Stomach (tissue), 9 donors: Measurements from ENCODE around the gene ZFYVE9. TPM values are rescaled to one million over a fixed set of nuclear protein-coding genes. Genes with fewer than 3 reads are reported as not detected.
"Not testable (repeated sequence)": the region's sequence is repeated elsewhere in the genome, so short reads cannot be mapped to it uniquely, and the experiment has no call there.

Experiments used
- DNase-seq, 2 donors: peaks; one replicate each; pipeline versions ENCODE4 v3.0.0 to v3.0.0-alpha.2; 2013 to 2019
- H3K27ac ChIP-seq, 5 donors: fragments of 200-600 bp in 4 of 5; sonication (generic) in 4 of 5; one replicate each; pipeline ENCODE4 v1.5.1; 2013 to 2019; ENCODE audit warnings: mild to moderate bottlenecking in 1 of 5, moderate library complexity in 1 of 5
- H3K27me3 ChIP-seq, 3 donors: fragments of 200-600 bp; sonication (generic); one replicate each; pipeline ENCODE4 v1.5.1; 2017 to 2019; ENCODE audit warnings: mixed run types in 1 of 3
- H3K36me3 ChIP-seq, 4 donors: fragments of 200-600 bp; sonication (generic); 1 replicate in 3 of 4; 2 replicates in 1 of 4; pipeline ENCODE4 v1.5.1; 2016 to 2019
- H3K4me1 ChIP-seq, 4 donors: fragments of 200-600 bp; sonication (generic); one replicate each; pipeline ENCODE4 v1.5.1; 2016 to 2019
- H3K4me3 ChIP-seq, 4 donors: fragments of 200-600 bp; sonication (generic) in 3 of 4; one replicate each; pipeline ENCODE4 v1.5.1; 2016 to 2019; ENCODE audit warnings: mild to moderate bottlenecking in 1 of 4
- H3K9me3 ChIP-seq, 4 donors: fragments of 200-600 bp; sonication (generic); one replicate each; pipeline ENCODE4 v1.5.1; 2016 to 2019
- CTCF ChIP-seq, 7 experiments: fragments of 450-650 bp in 4 of 7; fragments of 200-600 bp in 3 of 7; sonication (generic) in 3 of 7; IDR thresholded peaks; one replicate each; pipeline ENCODE4 v1.5.1; 2016 to 2019; ENCODE audit warnings: antibody characterized with exemption in 7 of 7, control low read depth in 2 of 7, mild to moderate bottlenecking in 1 of 7
- EP300 ChIP-seq: sonication (generic); formaldehyde crosslinking; IDR thresholded peaks from one replicate; pipeline ENCODE4 v1.6.1; 2017; ENCODE audit warnings: antibody characterized with exemption
- POLR2A ChIP-seq, 4 donors: fragments of 450-650 bp; IDR thresholded peaks; one replicate each; pipeline ENCODE4 v1.6.1; 2016; ENCODE audit warnings: antibody characterized with exemption in 4 of 4, control low read depth in 2 of 4, mild to moderate bottlenecking in 1 of 4, moderate library complexity in 1 of 4
- POLR2AphosphoS5 ChIP-seq, 3 donors: sonication (generic); formaldehyde crosslinking; IDR thresholded peaks; one replicate each; pipeline ENCODE4 v1.6.1; 2016; ENCODE audit warnings: antibody characterized with exemption in 3 of 3
- WGBS, 5 donors: extraction: QIAGEN DNeasy Blood & Tissue Kit in 3 of 5; methylation state at CpG; one replicate each; pipeline versions ENCODE4 v1.1.5 to v1.1.7; 2013 to 2018; 5-methylcytosine and 5-hydroxymethylcytosine counted together
- intact Hi-C: fragments of 100-400 bp; cut with DNase I; formaldehyde crosslinking; loops from one replicate; pipeline ENCODE4 v1.15.1; 2023; ENCODE audit warnings: low total_unique reads
- polyA plus RNA-seq, 3 donors: library from polyadenylated mRNA; stranded (reverse); fragments of 200-250 nt; gene quantifications; one replicate each; pipeline ENCODE4 v1.2.3, GENCODE V29; 2013
- total RNA-seq, 5 donors: library from RNA; depleted of rRNA; stranded (reverse); fragments of >200 nt; gene quantifications; one replicate each; pipeline versions ENCODE4 v1.1.0 to v1.2.3, GENCODE V29; 2014 to 2016
- donor health status: healthy with polysubstance abuse.
- donor health status: Bipolar disorder and iron deficiency.
- donor health status: healthy.

The ZFYVE9 gene
- total and polyA plus RNA-seq, 8 donors = 3.6 to 61.1 (median 15.7) TPM

- DNase-seq = peak in 1 of 2 donors; percentile 14
These were observed 1.0 kb upstream of the ZFYVE9 start for GRCh38 chr1:52140633-52141512.

GRCh38 chr1:52142220-52143183, 613 bp downstream of the ZFYVE9 start:
- peak; percentile 48 to 82 for DNase-seq
- intact Hi-C loops = no loop called here
- H3K4me1 ChIP-seq = peaks cover 6 to 46% (median 24%) of the 10 kb centered on the region in 4 donors
- WGBS, 5 donors = 1 to 5% (median 2%) methylated on average over 20 to 79 of the region's 80 CpGs
- TF ChIP-seq CTCF (IDR thresholded peaks at IDR 0.05) (no peak), POLR2A (IDR thresholded peaks at IDR 0.05) (no peak), EP300 (no peak), POLR2AphosphoS5 (IDR thresholded peaks at IDR 0.05) (no peak)
- H3K27me3 ChIP-seq = no peaks in the 10 kb centered on the region
- no peaks in the 10 kb centered on the region for H3K36me3 ChIP-seq
- peak overlapping the region; percentile 67 to 95 (median 92) for H3K4me3 ChIP-seq
- no peaks in the 10 kb centered on the region for H3K9me3 ChIP-seq
- H3K27ac ChIP-seq = peak overlapping the region; percentile 93 to 97 (median 95)

More at GRCh38 chr1:52140633-52141512, 1.0 kb upstream of the ZFYVE9 start:
- Histone ChIP-seq H3K4me1 (peaks cover 6 to 46% (median 24%) of the 10 kb centered on the region in 4 donors), H3K27ac (peak overlapping the region in 4 of 5 donors; percentile 93 to 97 (median 95)), H3K9me3 (no peaks in the 10 kb centered on the region), H3K27me3 (no peaks in the 10 kb centered on the region), H3K4me3 (peak overlapping the region in 3 of 4 donors; percentile 91 to 95 (median 94)), H3K36me3 (no peaks in the 10 kb centered on the region)
- TF ChIP-seq POLR2AphosphoS5 (IDR thresholded peaks at IDR 0.05) (no peak), POLR2A (IDR thresholded peaks at IDR 0.05) (no peak)
- 22 to 33% (median 27%) methylated on average over 2 of the region's 2 CpGs for WGBS, 5 donors
- intact Hi-C loops = no loop called here

GRCh38 chr1:52145137-52145536, 3.2 kb downstream of the ZFYVE9 start:
- WGBS, 5 donors = 29 to 43% (median 40%) methylated on average over 2 of the region's 2 CpGs
- Histone ChIP-seq H3K27ac (no peak overlapping the region), H3K4me3 (no peak overlapping the region), H3K36me3 (no peaks in the 10 kb centered on the region), H3K9me3 (no peaks in the 10 kb centered on the region), H3K27me3 (no peaks in the 10 kb centered on the region), H3K4me1 (peaks cover 6 to 53% (median 25%) of the 10 kb centered on the region in 4 donors)
- DNase-seq = peak in 1 of 2 donors; percentile 11
- intact Hi-C loops = no loop called here
- no peak for TF ChIP-seq CTCF (IDR thresholded peaks at IDR 0.05)
- TF ChIP-seq POLR2AphosphoS5 (IDR thresholded peaks at IDR 0.05) = no peak
- no peak for TF ChIP-seq POLR2A (IDR thresholded peaks at IDR 0.05)
- TF ChIP-seq EP300 = no peak

GRCh38 chr1:52150445-52150844, 8.6 kb downstream of the ZFYVE9 start:
- DNase-seq, H3K9me3 ChIP-seq, H3K4me3 ChIP-seq, H3K36me3 ChIP-seq, intact Hi-C loops, H3K27ac ChIP-seq, H3K27me3 ChIP-seq: not testable (repeated sequence)
- peaks cover 0 to 30% (median 15%) of the 10 kb centered on the region in 4 donors for H3K4me1 ChIP-seq
- WGBS, 5 donors = 89 to 96% (median 94%) methylated on average over 11 of the region's 11 CpGs

GRCh38 chr1:52150946-52151345, 9.1 kb downstream of the ZFYVE9 start:
- no peak overlapping the region for H3K27ac ChIP-seq
- intact Hi-C loops = no loop called here
- TF ChIP-seq EP300 (no peak), POLR2AphosphoS5 (IDR thresholded peaks at IDR 0.05) (no peak), CTCF (IDR thresholded peaks at IDR 0.05) (no peak), POLR2A (IDR thresholded peaks at IDR 0.05) (no peak)
- DNase-seq = no peak
- H3K27me3 ChIP-seq = no peaks in the 10 kb centered on the region
- peaks cover 0 to 28% (median 14%) of the 10 kb centered on the region in 4 donors for H3K4me1 ChIP-seq
- 17 to 43% (median 39%) methylated on average over 1 of the region's 1 CpG for WGBS, 5 donors
- H3K9me3 ChIP-seq = no peaks in the 10 kb centered on the region
- H3K4me3 ChIP-seq = no peak overlapping the region
- no peaks in the 10 kb centered on the region for H3K36me3 ChIP-seq
